Transverse colon (tissue), 4 donors: ENCODE measurements around the gene CSGALNACT2. TPM values are rescaled to one million over a fixed set of nuclear protein-coding genes. Genes with fewer than 3 reads are reported as not detected.

ENCODE experiments used
- DNase-seq: peaks from one replicate; pipeline ENCODE4 v3.0.0-alpha.2; 2019
- H3K27ac ChIP-seq, 4 donors: fragments of 200-600 bp; sonication (generic); 2 replicates each; pipeline ENCODE4 v1.5.1; 2016 to 2018; ENCODE audit warnings: inconsistent platforms in 4 of 4
- H3K27me3 ChIP-seq: fragments of 200-600 bp; sonication (generic); 2 replicates; pipeline ENCODE4 v1.5.1; 2017; ENCODE audit warnings: inconsistent platforms
- H3K36me3 ChIP-seq, 4 donors: fragments of 200-600 bp; sonication (generic); 2 replicates each; pipeline ENCODE4 v1.5.1; 2017 to 2019; ENCODE audit warnings: inconsistent platforms in 4 of 4
- H3K4me1 ChIP-seq, 4 donors: fragments of 200-600 bp; sonication (generic); 2 replicates each; pipeline ENCODE4 v1.5.1; 2017 to 2020; ENCODE audit warnings: inconsistent platforms in 4 of 4
- H3K4me3 ChIP-seq, 4 donors: fragments of 200-600 bp; sonication (generic); 1 replicate in 1 of 4; 2 replicates in 3 of 4; pipeline versions ENCODE4 v1.5.1 to v1.6.1; 2017 to 2019; ENCODE audit warnings: inconsistent platforms in 4 of 4
- H3K9me3 ChIP-seq, 2 donors: fragments of 200-600 bp; sonication (generic); 2 replicates each; pipeline ENCODE4 v1.5.1; 2017 to 2019; ENCODE audit warnings: inconsistent platforms in 2 of 2
- EP300 ChIP-seq: sonication (generic); formaldehyde crosslinking; IDR thresholded peaks from one replicate; pipeline ENCODE4 v1.6.1; 2017; ENCODE audit warnings: antibody characterized with exemption, low read depth
- POLR2A ChIP-seq: fragments of 450-650 bp; IDR thresholded peaks from one replicate; pipeline ENCODE4 v1.6.1; 2016; ENCODE audit warnings: antibody characterized with exemption, mild to moderate bottlenecking, moderate library complexity
- POLR2AphosphoS5 ChIP-seq, 3 donors: sonication (generic); formaldehyde crosslinking; IDR thresholded peaks; one replicate each; pipeline ENCODE4 v1.6.1; 2016; ENCODE audit warnings: antibody characterized with exemption in 3 of 3
- WGBS, 2 donors: methylation state at CpG; one replicate each; pipeline ENCODE4 v1.1.5; 2018; ENCODE audit warnings: low coverage in 1 of 2; 5-methylcytosine and 5-hydroxymethylcytosine counted together
- in situ Hi-C, 4 donors: fragments of 200-750 bp; cut with MboI; loops; one replicate each; pipeline versions ENCODE4 v1.15.0 to v1.15.1; 2017; ENCODE audit warnings: low sequenced_read_pairs in 3 of 4, low pct_ligation_motif_present in 1 of 4, low pct_unique_long_range_greater_than_20kb in 1 of 4
- intact Hi-C: fragments of 100-400 bp; cut with DNase I; formaldehyde crosslinking; loops from one replicate; pipeline ENCODE4 v1.15.1; 2023; ENCODE audit warnings: low total_unique reads
- total RNA-seq, 4 donors: library from RNA; depleted of rRNA; stranded (reverse); fragments of >200 nt; gene quantifications; one replicate each; pipeline ENCODE4 v1.1.0, GENCODE V29; 2016
- TF ChIP-seq, protein P1 (sequence below), 5 experiments: fragments of 200-600 bp in 3 of 5; fragments of 450-650 bp in 2 of 5; sonication (generic) in 3 of 5; IDR thresholded peaks; 1 replicate in 2 of 5; 2 replicates in 3 of 5; pipeline ENCODE4 v1.5.1; 2016 to 2017; ENCODE audit warnings: antibody characterized with exemption in 5 of 5, inconsistent platforms in 3 of 5, mild to moderate bottlenecking in 2 of 5, moderate library complexity in 1 of 5

The CSGALNACT2 gene
- total RNA-seq, 4 donors from 2014 or later = 4.1 to 15.5 (median 10.9) TPM

DNA sequence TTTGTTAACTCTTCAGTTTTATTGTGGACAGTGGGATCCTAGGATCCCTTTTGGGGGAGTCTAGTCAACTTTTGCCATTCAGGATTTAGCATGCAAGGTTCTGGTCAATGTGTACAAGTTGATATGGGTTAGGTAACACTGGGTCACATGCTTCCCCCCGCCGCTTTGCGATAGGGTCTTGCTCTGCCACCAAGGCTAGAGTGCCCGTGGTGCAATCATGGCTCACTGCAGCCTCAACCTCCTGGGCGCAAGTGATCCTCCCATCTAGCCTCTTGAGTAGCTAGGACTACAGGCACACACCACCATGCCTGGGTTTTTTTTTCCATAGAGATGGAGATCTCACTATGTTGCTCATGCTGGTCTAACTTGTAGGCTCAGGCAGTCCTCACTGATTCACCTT lies 3.2 kb upstream of the CSGALNACT2 start:
- no peaks in the 10 kb centered on the region for H3K36me3 ChIP-seq
- no peak overlapping the region for H3K27ac ChIP-seq
- H3K27me3 ChIP-seq = no peaks in the 10 kb centered on the region
- DNase-seq = no peak
- H3K9me3 ChIP-seq = no peaks in the 10 kb centered on the region
- H3K4me1 ChIP-seq = peaks cover 0 to 21% (median 20%) of the 10 kb centered on the region in 4 donors
- intact Hi-C loops = no loop called here
- TF ChIP-seq POLR2AphosphoS5 (IDR thresholded peaks at IDR 0.05) (no peak), POLR2A (no peak), EP300 (no peak)
- TF ChIP-seq, protein P1, sequence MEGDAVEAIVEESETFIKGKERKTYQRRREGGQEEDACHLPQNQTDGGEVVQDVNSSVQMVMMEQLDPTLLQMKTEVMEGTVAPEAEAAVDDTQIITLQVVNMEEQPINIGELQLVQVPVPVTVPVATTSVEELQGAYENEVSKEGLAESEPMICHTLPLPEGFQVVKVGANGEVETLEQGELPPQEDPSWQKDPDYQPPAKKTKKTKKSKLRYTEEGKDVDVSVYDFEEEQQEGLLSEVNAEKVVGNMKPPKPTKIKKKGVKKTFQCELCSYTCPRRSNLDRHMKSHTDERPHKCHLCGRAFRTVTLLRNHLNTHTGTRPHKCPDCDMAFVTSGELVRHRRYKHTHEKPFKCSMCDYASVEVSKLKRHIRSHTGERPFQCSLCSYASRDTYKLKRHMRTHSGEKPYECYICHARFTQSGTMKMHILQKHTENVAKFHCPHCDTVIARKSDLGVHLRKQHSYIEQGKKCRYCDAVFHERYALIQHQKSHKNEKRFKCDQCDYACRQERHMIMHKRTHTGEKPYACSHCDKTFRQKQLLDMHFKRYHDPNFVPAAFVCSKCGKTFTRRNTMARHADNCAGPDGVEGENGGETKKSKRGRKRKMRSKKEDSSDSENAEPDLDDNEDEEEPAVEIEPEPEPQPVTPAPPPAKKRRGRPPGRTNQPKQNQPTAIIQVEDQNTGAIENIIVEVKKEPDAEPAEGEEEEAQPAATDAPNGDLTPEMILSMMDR (IDR thresholded peaks at IDR 0.05) = no peak
- 100% methylated on average over 5 of the region's 5 CpGs; no CpG with 5 or more reads in 1 of the 2 donors for WGBS, 2 donors
- in situ Hi-C loops = no loop called here
- H3K4me3 ChIP-seq = no peak overlapping the region

DNA sequence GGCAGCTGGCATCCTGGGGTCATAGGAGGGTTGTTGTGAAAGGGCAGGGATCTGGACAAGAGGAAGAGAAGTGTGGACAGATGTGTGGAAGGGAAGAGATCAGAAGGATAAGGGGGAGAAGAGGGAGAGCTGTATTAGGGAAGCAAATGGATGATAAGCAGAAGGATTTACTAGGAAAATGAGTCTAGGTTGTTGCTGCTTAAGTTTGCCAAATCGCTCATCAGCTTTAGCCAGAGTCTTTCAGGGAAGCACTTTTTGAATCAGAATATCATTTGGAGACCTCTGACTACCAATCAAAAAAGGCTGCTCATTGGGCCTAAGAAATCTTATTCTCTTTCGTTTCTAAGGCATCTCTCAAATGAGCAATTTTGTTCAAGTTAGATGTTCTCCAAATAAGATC lies 2.6 kb upstream of the CSGALNACT2 start:
- peaks cover 0 to 25% (median 22%) of the 10 kb centered on the region in 4 donors for H3K4me1 ChIP-seq
- TF ChIP-seq POLR2AphosphoS5 (IDR thresholded peaks at IDR 0.05) (no peak), POLR2A (no peak), EP300 (no peak)
- no peaks in the 10 kb centered on the region for H3K27me3 ChIP-seq
- H3K9me3 ChIP-seq = no peaks in the 10 kb centered on the region
- H3K36me3 ChIP-seq = no peaks in the 10 kb centered on the region
- H3K27ac ChIP-seq = no peak overlapping the region
- DNase-seq = no peak
- H3K4me3 ChIP-seq = no peak overlapping the region
- intact Hi-C loops = no loop called here
- in situ Hi-C loops = no loop called here
- 92 to 95% methylated on average over 2 of the region's 2 CpGs for WGBS, 2 donors

GRCh38 chr10:43136432-43136831 lies 1.8 kb upstream of the CSGALNACT2 start:
- 91 to 97% methylated on average over 5 of the region's 5 CpGs for WGBS, 2 donors
- TF ChIP-seq POLR2A (no peak), POLR2AphosphoS5 (IDR thresholded peaks at IDR 0.05) (no peak), EP300 (no peak)
- TF ChIP-seq, protein P1 (IDR thresholded peaks at IDR 0.05) = no peak
- no peaks in the 10 kb centered on the region for H3K27me3 ChIP-seq
- no peaks in the 10 kb centered on the region for H3K9me3 ChIP-seq
- intact Hi-C loops (no loop called here), in situ Hi-C loops (no loop called here)
- no peak for DNase-seq
- no peaks in the 10 kb centered on the region for H3K36me3 ChIP-seq
- no peak overlapping the region for H3K4me3 ChIP-seq
- no peak overlapping the region for H3K27ac ChIP-seq
- H3K4me1 ChIP-seq = peaks cover 0 to 30% (median 22%) of the 10 kb centered on the region in 4 donors

DNA sequence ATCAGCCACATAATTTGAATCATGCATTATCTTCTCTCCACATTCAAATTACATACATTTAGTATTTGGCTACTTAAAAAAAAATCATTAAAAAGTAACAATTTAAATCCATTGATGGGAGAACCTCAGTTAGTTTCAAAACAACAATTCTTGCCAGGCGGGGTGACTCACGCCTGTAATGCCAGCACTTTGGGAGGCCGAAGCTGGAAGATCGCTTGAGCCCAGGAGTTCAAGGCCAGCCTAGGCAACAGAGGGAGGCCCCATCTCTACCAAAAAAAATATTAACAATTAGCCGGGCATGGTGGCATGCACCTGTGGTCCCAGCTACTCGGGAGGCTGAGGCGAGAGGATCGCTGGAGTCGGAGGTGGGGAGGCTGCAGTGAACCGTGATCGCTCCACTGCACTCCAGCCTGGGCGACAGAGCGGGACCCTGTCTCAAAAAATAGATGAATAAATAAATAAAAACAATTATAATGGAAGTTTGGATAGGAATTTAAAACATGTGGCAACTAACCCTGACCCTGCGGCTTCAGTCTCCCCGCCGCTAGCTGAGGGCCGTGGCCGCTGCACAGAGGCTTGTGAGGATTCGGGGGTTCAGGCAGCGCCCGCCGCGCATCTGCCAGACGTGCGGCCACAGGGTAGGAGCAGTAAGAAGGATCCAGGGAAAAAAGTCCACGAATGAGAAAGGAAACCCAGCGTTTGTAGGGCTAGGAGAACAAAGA lies 1.1 kb upstream of the CSGALNACT2 start:
- H3K27ac ChIP-seq = peak overlapping the region; percentile 93 to 98 (median 97)
- TF ChIP-seq, protein P1 (IDR thresholded peaks at IDR 0.05) = no peak
- no peak for TF ChIP-seq POLR2A
- no peak for TF ChIP-seq EP300
- TF ChIP-seq POLR2AphosphoS5 (IDR thresholded peaks at IDR 0.05) = no peak
- no peaks in the 10 kb centered on the region for H3K27me3 ChIP-seq
- H3K4me3 ChIP-seq = peak overlapping the region; percentile 80 to 97 (median 90)
- H3K4me1 ChIP-seq = peaks cover 0 to 30% (median 23%) of the 10 kb centered on the region in 4 donors
- no peaks in the 10 kb centered on the region for H3K9me3 ChIP-seq
- H3K36me3 ChIP-seq = no peaks in the 10 kb centered on the region
- DNase-seq = no peak
- WGBS, 2 donors = 43 to 83% methylated on average over 1 to 27 of the region's 27 CpGs
- intact Hi-C loops = no loop called here
- in situ Hi-C loops = no loop called here
